H9 (cell line): ENCODE measurements around the gene ZNHIT1. TPM values are rescaled to one million over a fixed set of nuclear protein-coding genes. Genes with fewer than 3 reads are reported as not detected.

Experiments
- DNase-seq: peaks from one replicate; pipeline ENCODE4 v3.0.0-alpha.2; 2017
- H2AFZ ChIP-seq: one replicate; pipeline ENCODE4 v1.6.1; 2013; ENCODE audit warnings: mild to moderate bottlenecking, low read length, control low read depth, moderate library complexity
- H2AK5ac ChIP-seq: 2 replicates; pipeline ENCODE4 v1.6.1; 2013; ENCODE audit warnings: low read length, control low read depth, mixed read lengths; ENCODE audit not compliant: insufficient read length
- H2BK120ac ChIP-seq: one replicate; pipeline ENCODE4 v1.6.1; 2013; ENCODE audit warnings: low read depth, mild to moderate bottlenecking, low read length, control low read depth, inconsistent platforms; ENCODE audit not compliant: poor library complexity, severe bottlenecking
- H2BK12ac ChIP-seq: 2 replicates; pipeline ENCODE4 v1.6.1; 2013; ENCODE audit warnings: low read length, control low read depth, mixed read lengths, low read depth; ENCODE audit not compliant: insufficient read length
- H2BK15ac ChIP-seq: 2 replicates; pipeline ENCODE4 v1.6.1; 2013; ENCODE audit warnings: low read depth, low read length, control low read depth
- H2BK20ac ChIP-seq: one replicate; pipeline ENCODE4 v1.6.1; 2013; ENCODE audit warnings: low read depth, mild to moderate bottlenecking, low read length, control low read depth, inconsistent platforms; ENCODE audit not compliant: poor library complexity, severe bottlenecking
- H2BK5ac ChIP-seq: 2 replicates; pipeline ENCODE4 v1.6.1; 2013; ENCODE audit warnings: low read length, control low read depth, mixed read lengths; ENCODE audit not compliant: insufficient read length
- H3K14ac ChIP-seq: 2 replicates; pipeline ENCODE4 v1.6.1; 2013; ENCODE audit warnings: low read length, control low read depth; ENCODE audit not compliant: insufficient read depth
- H3K18ac ChIP-seq: 2 replicates; pipeline ENCODE4 v1.6.1; 2013; ENCODE audit warnings: low read depth, mild to moderate bottlenecking, mixed read lengths, low read length, control low read depth; ENCODE audit not compliant: insufficient read length
- H3K23ac ChIP-seq: 2 replicates; pipeline ENCODE4 v1.6.1; 2013; ENCODE audit warnings: low read length, control low read depth, mixed read lengths, low read depth; ENCODE audit not compliant: insufficient read length
- H3K23me2 ChIP-seq: 2 replicates; pipeline ENCODE4 v1.6.1; 2013; ENCODE audit warnings: low read depth, mild to moderate bottlenecking, mixed read lengths, low read length, control low read depth; ENCODE audit not compliant: insufficient read length, poor library complexity, severe bottlenecking
- H3K27ac ChIP-seq: 2 replicates; pipeline ENCODE4 v1.5.1; 2013; ENCODE audit warnings: low read length, control low read depth, mixed read lengths, low read depth; ENCODE audit not compliant: insufficient read length
- H3K27me3 ChIP-seq: 2 replicates; pipeline ENCODE4 v1.6.1; 2013; ENCODE audit warnings: low read length, control low read depth, inconsistent platforms; ENCODE audit not compliant: insufficient read depth
- H3K4ac ChIP-seq: 2 replicates; pipeline ENCODE4 v1.6.1; 2013; ENCODE audit warnings: low read depth, mild to moderate bottlenecking, control low read depth, inconsistent platforms, low read length, moderate library complexity
- H3K4me1 ChIP-seq: 2 replicates; pipeline ENCODE4 v1.6.1; 2013; ENCODE audit warnings: low read length, control low read depth, inconsistent platforms; ENCODE audit not compliant: insufficient read depth
- H3K4me2 ChIP-seq: 2 replicates; pipeline ENCODE4 v1.6.1; 2013; ENCODE audit warnings: low read length, control low read depth, mixed read lengths; ENCODE audit not compliant: insufficient read length, insufficient read depth
- H3K56ac ChIP-seq: 2 replicates; pipeline ENCODE4 v1.6.1; 2013; ENCODE audit warnings: low read depth, mild to moderate bottlenecking, mixed read lengths, low read length, control low read depth; ENCODE audit not compliant: insufficient read length
- H3K79me1 ChIP-seq: 2 replicates; pipeline ENCODE4 v1.6.1; 2013; ENCODE audit warnings: low read depth, mild to moderate bottlenecking, moderate library complexity, low read length, control low read depth, inconsistent platforms; ENCODE audit not compliant: insufficient read depth, poor library complexity, severe bottlenecking
- H3K79me2 ChIP-seq: 2 replicates; pipeline ENCODE4 v1.6.1; 2013; ENCODE audit warnings: low read length, control low read depth, inconsistent platforms; ENCODE audit not compliant: insufficient read depth
- H3K9ac ChIP-seq: 2 replicates; pipeline ENCODE4 v1.6.1; 2013; ENCODE audit warnings: low read length, control low read depth, mixed read lengths; ENCODE audit not compliant: insufficient read length; ENCODE audit errors: extremely low read depth
- H3K9me3 ChIP-seq: one replicate; pipeline ENCODE4 v1.6.1; 2013; ENCODE audit warnings: low read depth, low read length, inconsistent platforms; ENCODE audit not compliant: control insufficient read depth
- H3T11ph ChIP-seq: one replicate; pipeline ENCODE4 v1.6.1; 2013; ENCODE audit warnings: mild to moderate bottlenecking, low read length, control low read depth, inconsistent platforms
- H4K20me1 ChIP-seq: one replicate; pipeline ENCODE4 v1.6.1; 2013; ENCODE audit not compliant: control insufficient read depth, insufficient read length, insufficient read depth
- H4K5ac ChIP-seq: 2 replicates; pipeline ENCODE4 v1.6.1; 2013; ENCODE audit warnings: low read depth, mild to moderate bottlenecking, mixed read lengths, low read length, control low read depth; ENCODE audit not compliant: insufficient read length
- H4K8ac ChIP-seq: replicated peaks from 2 replicates; pipeline ENCODE4 v1.6.1; 2013; ENCODE audit warnings: low read length, control low read depth, mixed read lengths, low read depth; ENCODE audit not compliant: insufficient read length
- H4K91ac ChIP-seq: 2 replicates; pipeline ENCODE4 v1.6.1; 2013; ENCODE audit warnings: low read depth, mild to moderate bottlenecking, moderate library complexity, mixed read lengths, low read length, control low read depth; ENCODE audit not compliant: insufficient read length
- H3K27ac Mint-ChIP-seq, 3 experiments: 2 replicates in 2 of 3; 3 replicates in 1 of 3; pipeline ENCODE4 v1.8.0; 2020 to 2021; ENCODE audit warnings: mixed read lengths in 3 of 3, mild to moderate bottlenecking in 1 of 3, moderate library complexity in 1 of 3
- H3K27me3 Mint-ChIP-seq: 2 replicates; pipeline ENCODE4 v1.8.0; 2021; ENCODE audit warnings: low read depth, mild to moderate bottlenecking, moderate library complexity, mixed read lengths
- H3K36me3 Mint-ChIP-seq, 3 experiments: 2 replicates in 2 of 3; 3 replicates in 1 of 3; pipeline ENCODE4 v1.8.0; 2020 to 2021; ENCODE audit warnings: low read depth in 3 of 3, mixed read lengths in 3 of 3; ENCODE audit not compliant: insufficient read depth in 1 of 3
- H3K4me1 Mint-ChIP-seq, 2 experiments: 2 replicates each; pipeline ENCODE4 v1.8.0; 2020; ENCODE audit warnings: mixed read lengths in 2 of 2
- H3K4me3 Mint-ChIP-seq, 2 experiments: 2 replicates in 1 of 2; 3 replicates in 1 of 2; pipeline ENCODE4 v1.8.0; 2020 to 2021; ENCODE audit warnings: mild to moderate bottlenecking in 2 of 2, mixed read lengths in 2 of 2, moderate library complexity in 1 of 2
- H3K9me3 Mint-ChIP-seq, 2 experiments: 2 replicates in 1 of 2; 3 replicates in 1 of 2; pipeline ENCODE4 v1.8.0; 2020; ENCODE audit warnings: mild to moderate bottlenecking in 2 of 2, mixed read lengths in 2 of 2, moderate library complexity in 1 of 2
- WGBS: extraction: QIAGEN DNeasy Blood & Tissue Kit; methylation state at CpG from one replicate; pipeline ENCODE4 v1.1.7; 2013; ENCODE audit warnings: missing lambda C conversion rate, low lambda C conversion rate, mixed read lengths; ENCODE audit not compliant: insufficient read length; ENCODE audit errors: extremely low coverage; 5-methylcytosine and 5-hydroxymethylcytosine counted together
- total RNA-seq: library from RNA; stranded (reverse); gene quantifications from 2 replicates; pipeline ENCODE4 v1.2.1, GENCODE V29; 2021
- TF ChIP-seq, protein P1 (sequence below): fragments of 200-600 bp; sonication (generic); conservative IDR thresholded peaks from 3 replicates; pipeline ENCODE4 v1.8.0; 2021; ENCODE audit warnings: antibody characterized with exemption, mild to moderate bottlenecking

Gene ZNHIT1
- total RNA-seq, 1 experiment from 2014 or later: 52.7 TPM

DNA sequence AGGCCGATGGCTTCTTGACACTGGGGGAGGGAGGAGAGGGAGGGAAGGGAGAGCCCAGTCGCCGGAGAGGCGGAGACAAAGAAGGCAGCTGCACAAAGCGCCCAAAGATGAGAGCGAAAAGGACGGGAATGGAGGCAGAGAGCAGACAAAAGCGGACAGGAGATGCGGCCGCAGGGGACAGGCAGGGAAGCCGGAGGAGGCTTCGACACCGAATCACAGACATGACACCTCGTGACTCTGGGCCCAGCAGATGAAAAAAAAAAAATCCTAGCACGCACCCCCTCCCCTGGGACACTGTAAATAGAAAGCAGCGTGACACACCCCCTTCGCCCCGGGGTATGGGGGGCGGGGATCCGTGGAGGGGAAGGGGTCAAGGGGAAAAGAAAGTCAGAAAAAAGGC is 38.8 kb upstream of the ZNHIT1 start:
- H3K79me2 ChIP-seq: no peaks in the 10 kb centered on the region
- H2AK5ac ChIP-seq: no peak overlapping the region
- peaks cover 0 to 2% of the 10 kb centered on the region in 2 experiments; a peak in 2 of 5 replicates for H3K9me3 Mint-ChIP-seq
- peaks cover 31% of the 10 kb centered on the region; the same call in 1 of the 2 replicates for H3K27me3 ChIP-seq
- no peak overlapping the region for H2BK120ac ChIP-seq
- no peak overlapping the region for H3K9ac ChIP-seq
- H3K4me2 ChIP-seq: peak overlapping the region; percentile 91
- no peak overlapping the region for H4K91ac ChIP-seq
- no peak overlapping the region for H2AFZ ChIP-seq
- no peaks in the 10 kb centered on the region for H3K79me1 ChIP-seq
- peaks cover 21% of the 10 kb centered on the region for H3K23me2 ChIP-seq
- H3K56ac ChIP-seq: no peak overlapping the region
- no peaks in the 10 kb centered on the region for H4K20me1 ChIP-seq
- H3K4me1 Mint-ChIP-seq: peaks cover 19 to 23% of the 10 kb centered on the region in 2 experiments
- DNase-seq: no peak
- H3T11ph ChIP-seq: no peak overlapping the region
- peak overlapping the region; percentile 61 to 90 for H3K4me3 Mint-ChIP-seq
- H2BK12ac ChIP-seq: no peak overlapping the region
- no peaks in the 10 kb centered on the region for H3K36me3 Mint-ChIP-seq
- H3K4me1 ChIP-seq: no peaks in the 10 kb centered on the region; the same call in 1 of the 2 replicates
- no peak overlapping the region for H3K14ac ChIP-seq
- no peaks in the 10 kb centered on the region for H3K9me3 ChIP-seq
- TF ChIP-seq, protein P1, sequence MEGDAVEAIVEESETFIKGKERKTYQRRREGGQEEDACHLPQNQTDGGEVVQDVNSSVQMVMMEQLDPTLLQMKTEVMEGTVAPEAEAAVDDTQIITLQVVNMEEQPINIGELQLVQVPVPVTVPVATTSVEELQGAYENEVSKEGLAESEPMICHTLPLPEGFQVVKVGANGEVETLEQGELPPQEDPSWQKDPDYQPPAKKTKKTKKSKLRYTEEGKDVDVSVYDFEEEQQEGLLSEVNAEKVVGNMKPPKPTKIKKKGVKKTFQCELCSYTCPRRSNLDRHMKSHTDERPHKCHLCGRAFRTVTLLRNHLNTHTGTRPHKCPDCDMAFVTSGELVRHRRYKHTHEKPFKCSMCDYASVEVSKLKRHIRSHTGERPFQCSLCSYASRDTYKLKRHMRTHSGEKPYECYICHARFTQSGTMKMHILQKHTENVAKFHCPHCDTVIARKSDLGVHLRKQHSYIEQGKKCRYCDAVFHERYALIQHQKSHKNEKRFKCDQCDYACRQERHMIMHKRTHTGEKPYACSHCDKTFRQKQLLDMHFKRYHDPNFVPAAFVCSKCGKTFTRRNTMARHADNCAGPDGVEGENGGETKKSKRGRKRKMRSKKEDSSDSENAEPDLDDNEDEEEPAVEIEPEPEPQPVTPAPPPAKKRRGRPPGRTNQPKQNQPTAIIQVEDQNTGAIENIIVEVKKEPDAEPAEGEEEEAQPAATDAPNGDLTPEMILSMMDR: no peak
- no peak overlapping the region for H4K8ac ChIP-seq
- H2BK5ac ChIP-seq: no peak overlapping the region
- no peak overlapping the region for H2BK15ac ChIP-seq
- H3K4ac ChIP-seq: no peak overlapping the region
- H3K23ac ChIP-seq: no peak overlapping the region
- H3K27ac Mint-ChIP-seq: no peak overlapping the region
- peaks cover 81% of the 10 kb centered on the region for H3K27me3 Mint-ChIP-seq
- H4K5ac ChIP-seq: no peak overlapping the region
- no peak overlapping the region for H3K18ac ChIP-seq
- H2BK20ac ChIP-seq: no peak overlapping the region
- no CpG with 5 or more reads among the region's 20 CpGs for WGBS
- H3K27ac ChIP-seq: no peak overlapping the region
